ENCODE data around the gene PLPP1. TPM values are rescaled to one million over a fixed set of nuclear protein-coding genes. Genes with fewer than 3 reads are reported as not detected.

The PLPP1 gene
- total and polyA plus RNA-seq, 2 of the 13 experiments (the other 11 are each of a cell fraction or from before 2014, with no cell fraction given), result 7.3 to 12.1 TPM

DNA sequence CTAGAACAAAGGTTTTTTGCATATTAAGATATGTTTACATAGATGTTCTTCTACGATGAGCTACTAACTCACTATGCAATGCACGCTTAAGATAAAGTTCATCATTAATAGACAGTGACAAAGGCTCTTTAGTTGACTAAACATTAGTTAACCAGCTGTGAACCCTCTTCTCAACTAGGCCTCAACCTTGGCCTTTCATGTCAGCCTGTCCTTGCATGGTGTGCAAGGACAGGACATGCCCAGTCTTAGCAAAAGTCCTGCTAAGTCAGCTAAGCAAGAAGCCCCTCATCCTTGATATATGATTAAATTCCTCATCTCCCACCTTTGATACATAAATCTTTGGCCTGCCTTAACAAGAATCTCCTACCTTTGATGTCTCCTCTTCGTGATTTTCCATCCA lies 50.9 kb downstream of the PLPP1 start:
- Histone ChIP-seq H3K4me2 (ENCODE audit: low read depth, low read length) (no peak overlapping the region), H3K79me2 (ENCODE audit: insufficient read depth, low read length) (no peaks in the 10 kb centered on the region), H3K27ac (ENCODE audit: extremely low read length, insufficient read depth, low read length) (no peak overlapping the region), H3K9ac (ENCODE audit: insufficient read depth, low read depth, low read length) (no peak overlapping the region), H3K9me3 (ENCODE audit: low read length) (no peaks in the 10 kb centered on the region), H3K27me3 (ENCODE audit: control insufficient read depth in 1 of 2, insufficient read depth in 2 of 2, low read length in 2 of 2) (no peaks in the 10 kb centered on the region), H3K36me3 (replicated peaks in 1 of 2; ENCODE audit: control insufficient read depth in 1 of 2, insufficient read depth in 2 of 2, low read length in 2 of 2) (no peaks in the 10 kb centered on the region), H2AFZ (ENCODE audit: low read length) (no peak overlapping the region), H3K4me3 (replicated peaks in 1 of 3; ENCODE audit: insufficient read depth in 1 of 3, low read depth in 2 of 3, low read length in 3 of 3) (no peak overlapping the region), H3K4me1 (ENCODE audit: insufficient read depth, low read length) (peaks cover 14% of the 10 kb centered on the region), H4K20me1 (ENCODE audit: insufficient read depth, low read length) (no peaks in the 10 kb centered on the region)
- in situ Hi-C loops (cut with HindIII; ENCODE audit: extremely low pct_ligation_motif_present, low pct_unique_long_range_greater_than_20kb), result no loop called here
- DNase-seq (ENCODE audit: low spot score) (peak; percentile 16), FAIRE-seq (peak; percentile 37), ATAC-seq (peak; percentile 67)
- WGBS (ENCODE audit: low lambda C conversion rate), result 69% methylated on average over 3 of the region's 3 CpGs
- BruUV-seq (replicated peaks), result no TSS peak
- CTCF ChIA-PET (ENCODE audit: low intra/inter-chr PET ratio, low total read pairs), result no interaction called here
- POLR2A ChIA-PET, result no interaction called here
- TF ChIP-seq, protein P1, sequence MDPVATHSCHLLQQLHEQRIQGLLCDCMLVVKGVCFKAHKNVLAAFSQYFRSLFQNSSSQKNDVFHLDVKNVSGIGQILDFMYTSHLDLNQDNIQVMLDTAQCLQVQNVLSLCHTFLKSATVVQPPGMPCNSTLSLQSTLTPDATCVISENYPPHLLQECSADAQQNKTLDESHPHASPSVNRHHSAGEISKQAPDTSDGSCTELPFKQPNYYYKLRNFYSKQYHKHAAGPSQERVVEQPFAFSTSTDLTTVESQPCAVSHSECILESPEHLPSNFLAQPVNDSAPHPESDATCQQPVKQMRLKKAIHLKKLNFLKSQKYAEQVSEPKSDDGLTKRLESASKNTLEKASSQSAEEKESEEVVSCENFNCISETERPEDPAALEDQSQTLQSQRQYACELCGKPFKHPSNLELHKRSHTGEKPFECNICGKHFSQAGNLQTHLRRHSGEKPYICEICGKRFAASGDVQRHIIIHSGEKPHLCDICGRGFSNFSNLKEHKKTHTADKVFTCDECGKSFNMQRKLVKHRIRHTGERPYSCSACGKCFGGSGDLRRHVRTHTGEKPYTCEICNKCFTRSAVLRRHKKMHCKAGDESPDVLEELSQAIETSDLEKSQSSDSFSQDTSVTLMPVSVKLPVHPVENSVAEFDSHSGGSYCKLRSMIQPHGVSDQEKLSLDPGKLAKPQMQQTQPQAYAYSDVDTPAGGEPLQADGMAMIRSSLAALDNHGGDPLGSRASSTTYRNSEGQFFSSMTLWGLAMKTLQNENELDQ (CRISPR knock-in tag; IDR thresholded peaks at IDR 0.05; ENCODE audit: borderline replicate concordance), result no peak
- TF ChIP-seq ATRX (CRISPR knock-in tag; IDR thresholded peaks at IDR 0.05; ENCODE audit: borderline replicate concordance) (no peak), ZNF644 (CRISPR knock-in tag; IDR thresholded peaks at IDR 0.05; ENCODE audit: low read depth) (0 out of 2 replicates have a peak, but pooled peaks have one; percentile 31), ZFX (CRISPR knock-in tag; IDR thresholded peaks at IDR 0.05; ENCODE audit: low read depth) (0 out of 2 replicates have a peak, but pooled peaks have one; percentile 19), HNF4A (CRISPR knock-in tag; IDR thresholded peaks at IDR 0.05) (peak; percentile 27; the same call in 1 of the 2 replicates), RARA (CRISPR knock-in tag; IDR thresholded peaks at IDR 0.05) (peak; percentile 21; the same call in 1 of the 2 replicates)
- intact Hi-C loops (cut with micrococcal nuclease; ENCODE audit: unreplicated experiment), result loop anchor here (1.0 kb wide), 1 partner anchor 16 kb away; no protein-coding TSS in a partner anchor

DNA sequence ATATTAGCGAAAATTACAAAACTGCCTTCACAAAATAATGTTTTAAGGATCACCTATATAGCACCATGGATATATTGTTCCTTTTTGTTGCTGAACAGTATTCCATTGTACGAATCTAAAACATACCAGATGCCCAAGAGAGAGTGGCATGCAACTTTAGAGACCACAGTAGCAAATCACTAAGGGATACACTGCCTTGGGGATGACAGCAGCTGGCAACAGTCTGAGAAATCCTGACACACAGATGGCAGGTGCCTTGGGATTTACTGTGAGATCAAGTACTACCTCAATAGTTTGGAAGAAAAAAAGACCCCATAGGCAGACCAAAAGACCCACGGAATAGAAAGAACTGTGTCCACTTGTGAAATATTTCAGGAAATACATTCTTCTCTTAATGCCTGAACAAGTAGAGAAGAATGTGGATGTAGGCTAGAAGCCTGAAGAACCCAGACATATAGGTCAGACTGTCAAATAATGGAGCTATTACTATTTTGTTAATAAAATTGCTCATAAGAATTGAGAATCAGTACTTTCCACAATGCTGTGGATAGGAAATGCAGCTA lies 53.4 kb downstream of the PLPP1 start:
- ChIA-PET POLR2A (no interaction called here), CTCF (ENCODE audit: low intra/inter-chr PET ratio, low total read pairs) (no interaction called here)
- ATAC-seq (no peak), DNase-seq (ENCODE audit: low spot score) (no peak), FAIRE-seq (no peak)
- H3K4me2 ChIP-seq (ENCODE audit: low read depth, low read length), result no peak overlapping the region
- no peak overlapping the region for H2AFZ ChIP-seq (ENCODE audit: low read length)
- no peaks in the 10 kb centered on the region for H3K36me3 ChIP-seq (replicated peaks in 1 of 2; ENCODE audit: control insufficient read depth in 1 of 2, insufficient read depth in 2 of 2, low read length in 2 of 2)
- WGBS (ENCODE audit: low lambda C conversion rate), result 98% methylated on average over 3 of the region's 3 CpGs
- in situ Hi-C loops (cut with HindIII; ENCODE audit: extremely low pct_ligation_motif_present, low pct_unique_long_range_greater_than_20kb), result no loop called here
- no peaks in the 10 kb centered on the region for H3K79me2 ChIP-seq (ENCODE audit: insufficient read depth, low read length)
- no peaks in the 10 kb centered on the region for H3K27me3 ChIP-seq (ENCODE audit: control insufficient read depth in 1 of 2, insufficient read depth in 2 of 2, low read length in 2 of 2)
- no peak overlapping the region for H3K4me3 ChIP-seq (replicated peaks in 1 of 3; ENCODE audit: insufficient read depth in 1 of 3, low read depth in 2 of 3, low read length in 3 of 3)
- H3K9ac ChIP-seq (ENCODE audit: insufficient read depth, low read depth, low read length), result no peak overlapping the region
- no TSS peak for BruUV-seq (replicated peaks)
- H3K9me3 ChIP-seq (ENCODE audit: low read length), result no peaks in the 10 kb centered on the region
- H3K4me1 ChIP-seq (ENCODE audit: insufficient read depth, low read length), result peaks cover 14% of the 10 kb centered on the region
- no peaks in the 10 kb centered on the region for H4K20me1 ChIP-seq (ENCODE audit: insufficient read depth, low read length)
- TF ChIP-seq, protein P2, sequence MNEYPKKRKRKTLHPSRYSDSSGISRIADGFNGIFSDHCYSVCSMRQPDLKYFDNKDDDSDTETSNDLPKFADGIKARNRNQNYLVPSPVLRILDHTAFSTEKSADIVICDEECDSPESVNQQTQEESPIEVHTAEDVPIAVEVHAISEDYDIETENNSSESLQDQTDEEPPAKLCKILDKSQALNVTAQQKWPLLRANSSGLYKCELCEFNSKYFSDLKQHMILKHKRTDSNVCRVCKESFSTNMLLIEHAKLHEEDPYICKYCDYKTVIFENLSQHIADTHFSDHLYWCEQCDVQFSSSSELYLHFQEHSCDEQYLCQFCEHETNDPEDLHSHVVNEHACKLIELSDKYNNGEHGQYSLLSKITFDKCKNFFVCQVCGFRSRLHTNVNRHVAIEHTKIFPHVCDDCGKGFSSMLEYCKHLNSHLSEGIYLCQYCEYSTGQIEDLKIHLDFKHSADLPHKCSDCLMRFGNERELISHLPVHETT (CRISPR knock-in tag; conservative IDR thresholded peaks at IDR 0.05), result no peak
- no peak overlapping the region for H3K27ac ChIP-seq (ENCODE audit: extremely low read length, insufficient read depth, low read length)
- intact Hi-C loops (cut with micrococcal nuclease; ENCODE audit: unreplicated experiment), result no loop called here

All from HepG2 (cell line).